Measurements from ENCODE around the gene PCDH9. TPM values are rescaled to one million over a fixed set of nuclear protein-coding genes. Genes with fewer than 3 reads are reported as not detected.

Gene PCDH9
- total RNA-seq, 1 donor from 2014 or later, result 1.7 TPM

- peaks cover 8% of the 10 kb centered on the region for H3K4me1 Mint-ChIP-seq (ENCODE audit: low read depth)
- TF ChIP-seq, protein P1, sequence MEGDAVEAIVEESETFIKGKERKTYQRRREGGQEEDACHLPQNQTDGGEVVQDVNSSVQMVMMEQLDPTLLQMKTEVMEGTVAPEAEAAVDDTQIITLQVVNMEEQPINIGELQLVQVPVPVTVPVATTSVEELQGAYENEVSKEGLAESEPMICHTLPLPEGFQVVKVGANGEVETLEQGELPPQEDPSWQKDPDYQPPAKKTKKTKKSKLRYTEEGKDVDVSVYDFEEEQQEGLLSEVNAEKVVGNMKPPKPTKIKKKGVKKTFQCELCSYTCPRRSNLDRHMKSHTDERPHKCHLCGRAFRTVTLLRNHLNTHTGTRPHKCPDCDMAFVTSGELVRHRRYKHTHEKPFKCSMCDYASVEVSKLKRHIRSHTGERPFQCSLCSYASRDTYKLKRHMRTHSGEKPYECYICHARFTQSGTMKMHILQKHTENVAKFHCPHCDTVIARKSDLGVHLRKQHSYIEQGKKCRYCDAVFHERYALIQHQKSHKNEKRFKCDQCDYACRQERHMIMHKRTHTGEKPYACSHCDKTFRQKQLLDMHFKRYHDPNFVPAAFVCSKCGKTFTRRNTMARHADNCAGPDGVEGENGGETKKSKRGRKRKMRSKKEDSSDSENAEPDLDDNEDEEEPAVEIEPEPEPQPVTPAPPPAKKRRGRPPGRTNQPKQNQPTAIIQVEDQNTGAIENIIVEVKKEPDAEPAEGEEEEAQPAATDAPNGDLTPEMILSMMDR (IDR thresholded peaks at IDR 0.05; ENCODE audit: unreplicated experiment), result no peak
- H3K9me3 Mint-ChIP-seq (ENCODE audit: low read depth), result no peaks in the 10 kb centered on the region
- no peaks in the 10 kb centered on the region for H3K27me3 Mint-ChIP-seq
- no peak overlapping the region for H3K4me3 Mint-ChIP-seq (ENCODE audit: low read depth)
- H3K27ac Mint-ChIP-seq, result no peak overlapping the region
- no peaks in the 10 kb centered on the region for H3K36me3 Mint-ChIP-seq (ENCODE audit: insufficient read depth)
- DNase-seq (ENCODE audit: low spot score, unreplicated experiment), result no peak
Observed at GRCh38 chr13:67064920-67065319, 165.2 kb downstream of the PCDH9 start.

DNA sequence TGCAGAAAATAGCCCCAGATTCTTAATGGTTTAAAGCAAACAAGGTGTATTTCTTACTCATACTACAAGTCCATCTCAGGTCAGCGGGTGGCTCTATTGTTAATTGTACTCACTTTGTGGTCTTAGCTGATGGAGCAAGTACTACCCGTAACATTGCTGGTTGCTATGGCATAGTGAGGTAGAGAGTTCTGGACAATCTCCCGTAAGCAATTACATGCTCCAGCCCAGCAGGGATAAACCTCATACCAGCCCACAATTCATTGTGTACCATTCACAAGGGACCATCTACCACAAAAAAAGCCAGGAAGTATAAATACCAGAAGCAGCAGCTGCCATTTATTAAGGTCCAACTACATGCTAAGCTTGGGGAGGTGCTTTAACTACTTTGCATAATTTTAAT lies 167.1 kb downstream of the PCDH9 start:
- no peak for DNase-seq (ENCODE audit: low spot score, unreplicated experiment)
- TF ChIP-seq, protein P1 (IDR thresholded peaks at IDR 0.05; ENCODE audit: unreplicated experiment), result no peak
- H3K4me1 Mint-ChIP-seq (ENCODE audit: low read depth), result peaks cover 10% of the 10 kb centered on the region
- H3K4me3 Mint-ChIP-seq (ENCODE audit: low read depth), result no peak overlapping the region
- H3K36me3 Mint-ChIP-seq (ENCODE audit: insufficient read depth), result no peaks in the 10 kb centered on the region
- H3K9me3 Mint-ChIP-seq (ENCODE audit: low read depth), result no peaks in the 10 kb centered on the region
- H3K27ac Mint-ChIP-seq, result no peak overlapping the region
- no peaks in the 10 kb centered on the region for H3K27me3 Mint-ChIP-seq

GRCh38 chr13:67062160-67062559 lies 168.0 kb downstream of the PCDH9 start:
- Mint-ChIP-seq H3K9me3 (ENCODE audit: low read depth) (no peaks in the 10 kb centered on the region), H3K27ac (no peak overlapping the region), H3K4me3 (ENCODE audit: low read depth) (no peak overlapping the region), H3K36me3 (ENCODE audit: insufficient read depth) (no peaks in the 10 kb centered on the region), H3K4me1 (ENCODE audit: low read depth) (peaks cover 12% of the 10 kb centered on the region), H3K27me3 (no peaks in the 10 kb centered on the region)
- TF ChIP-seq, protein P1 (IDR thresholded peaks at IDR 0.05; ENCODE audit: unreplicated experiment), result no peak
- no peak for DNase-seq (ENCODE audit: low spot score, unreplicated experiment)

GRCh38 chr13:67061750-67062149 lies 168.4 kb downstream of the PCDH9 start:
- H3K4me3 Mint-ChIP-seq (ENCODE audit: low read depth), result no peak overlapping the region
- H3K36me3 Mint-ChIP-seq (ENCODE audit: insufficient read depth), result no peaks in the 10 kb centered on the region
- no peaks in the 10 kb centered on the region for H3K27me3 Mint-ChIP-seq
- H3K27ac Mint-ChIP-seq, result no peak overlapping the region
- H3K4me1 Mint-ChIP-seq (ENCODE audit: low read depth), result peaks cover 13% of the 10 kb centered on the region
- no peaks in the 10 kb centered on the region for H3K9me3 Mint-ChIP-seq (ENCODE audit: low read depth)
- TF ChIP-seq, protein P1 (IDR thresholded peaks at IDR 0.05; ENCODE audit: unreplicated experiment), result no peak
- no peak for DNase-seq (ENCODE audit: low spot score, unreplicated experiment)

DNA sequence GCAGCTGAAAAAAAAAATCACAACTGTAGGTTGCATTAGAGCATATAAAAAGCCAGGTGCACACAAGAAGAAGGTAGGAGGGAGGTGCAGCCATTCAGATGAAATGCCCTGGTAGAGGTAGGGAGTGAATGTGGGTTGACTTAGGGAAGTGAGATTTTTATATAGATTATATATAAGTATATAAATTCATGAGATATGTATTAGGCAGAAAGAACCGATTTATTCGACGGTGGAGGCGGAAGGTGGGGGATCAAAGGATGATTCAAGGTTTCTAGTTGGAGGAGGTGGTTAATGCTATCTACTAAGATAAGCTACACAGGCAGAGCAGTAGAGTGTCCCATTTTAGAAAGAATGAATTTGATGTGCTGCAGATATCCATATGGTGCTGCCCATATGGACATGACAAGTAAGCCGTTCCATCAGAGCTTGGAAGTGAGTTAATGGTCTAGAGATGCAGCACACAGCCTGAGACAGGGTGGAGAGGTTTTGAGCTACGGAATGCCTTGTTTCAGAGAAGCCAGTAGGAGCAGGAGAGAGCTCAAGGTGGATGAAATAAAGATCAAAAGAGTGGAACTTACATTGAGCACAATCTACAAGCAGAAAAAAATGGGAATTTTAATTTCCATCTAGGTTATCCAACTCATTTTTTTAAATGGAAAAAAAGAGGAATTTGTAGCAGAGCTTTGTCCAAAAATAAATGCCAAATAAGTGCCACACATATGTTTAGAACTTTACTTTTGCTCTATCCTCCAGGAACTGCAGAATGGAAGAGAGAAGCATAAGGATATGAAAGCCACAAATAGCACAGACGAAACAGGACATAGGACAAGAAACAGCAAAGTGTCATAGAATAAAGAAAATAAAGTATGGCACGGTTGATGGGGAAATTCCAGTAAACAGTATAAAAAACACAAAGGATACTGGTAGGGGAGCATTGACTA lies 177.3 kb downstream of the PCDH9 start:
- TF ChIP-seq, protein P1 (IDR thresholded peaks at IDR 0.05; ENCODE audit: unreplicated experiment), result no peak
- Mint-ChIP-seq H3K27ac (no peak overlapping the region), H3K27me3 (no peaks in the 10 kb centered on the region), H3K36me3 (ENCODE audit: insufficient read depth) (no peaks in the 10 kb centered on the region), H3K4me1 (ENCODE audit: low read depth) (peaks cover 6% of the 10 kb centered on the region), H3K9me3 (ENCODE audit: low read depth) (no peaks in the 10 kb centered on the region), H3K4me3 (ENCODE audit: low read depth) (no peak overlapping the region)
- no peak for DNase-seq (ENCODE audit: low spot score, unreplicated experiment)
